ENCODE data around the gene NLRC5.
A peak's percentile ranks its signal among the peaks of the same experiment; 100 is the strongest.

NLRC5 gene

DNA sequence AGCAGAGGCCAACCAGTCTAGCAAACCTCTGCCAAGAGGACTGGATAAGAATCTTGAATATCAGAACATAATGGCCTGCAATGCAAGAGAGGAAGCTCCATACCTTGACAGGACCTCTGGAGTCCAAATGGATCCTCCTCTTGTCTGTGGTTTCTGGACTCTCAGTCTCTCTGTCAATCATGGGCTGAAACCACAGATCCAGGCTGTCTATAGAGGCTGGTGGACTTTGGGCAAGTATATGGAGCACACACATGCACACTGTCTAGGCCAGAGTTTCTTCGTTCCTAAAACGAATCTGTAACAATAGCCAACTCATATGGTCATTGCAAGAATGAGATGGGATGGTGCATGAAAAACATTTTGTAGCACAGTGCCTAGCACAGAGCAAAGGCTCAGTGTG, 37.7 kb downstream of the NLRC5 start:
- Mint-ChIP-seq H3K27ac (ENCODE audit: low read depth) (peak overlapping the region; percentile 13), H3K27me3 (no peaks in the 10 kb centered on the region), H3K9me3 (no peaks in the 10 kb centered on the region), H3K4me3 (no peak overlapping the region), H3K4me1 (peaks cover 95% of the 10 kb centered on the region), H3K36me3 (ENCODE audit: insufficient read depth) (peaks cover 52% of the 10 kb centered on the region)
- DNase-seq (ENCODE audit: low spot score in 2 of 2) (no peak), ATAC-seq (replicated peaks; ENCODE audit: extremely low read depth, poor library complexity, severe bottlenecking) (no peak)

DNA sequence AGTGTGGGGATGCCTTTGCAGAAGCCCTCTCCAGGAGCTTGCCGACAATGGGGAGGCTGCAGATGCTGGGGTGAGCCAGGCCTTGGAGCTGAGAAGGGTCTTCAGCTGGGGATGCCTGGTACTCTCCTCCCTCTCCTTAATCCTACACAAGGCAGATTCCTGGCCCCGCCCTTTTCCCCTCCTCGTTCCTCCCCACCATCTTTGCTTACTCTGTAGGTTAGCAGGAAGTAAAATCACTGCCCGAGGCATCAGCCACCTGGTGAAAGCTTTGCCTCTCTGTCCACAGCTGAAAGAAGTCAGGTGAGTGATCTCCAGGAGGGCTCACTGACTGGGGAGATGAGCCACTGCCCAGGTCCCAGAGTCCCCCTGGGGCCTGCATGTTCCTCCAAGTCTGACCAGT, 38.7 kb downstream of the NLRC5 start:
- H3K4me1 Mint-ChIP-seq = peaks cover 89% of the 10 kb centered on the region
- H3K4me3 Mint-ChIP-seq = no peak overlapping the region
- DNase-seq (ENCODE audit: low spot score in 2 of 2) (no peak), ATAC-seq (replicated peaks; ENCODE audit: extremely low read depth, poor library complexity, severe bottlenecking) (no peak)
- peaks cover 51% of the 10 kb centered on the region for H3K36me3 Mint-ChIP-seq (ENCODE audit: insufficient read depth)
- H3K9me3 Mint-ChIP-seq = no peaks in the 10 kb centered on the region
- H3K27ac Mint-ChIP-seq (ENCODE audit: low read depth) = no peak overlapping the region
- no peaks in the 10 kb centered on the region for H3K27me3 Mint-ChIP-seq

DNA sequence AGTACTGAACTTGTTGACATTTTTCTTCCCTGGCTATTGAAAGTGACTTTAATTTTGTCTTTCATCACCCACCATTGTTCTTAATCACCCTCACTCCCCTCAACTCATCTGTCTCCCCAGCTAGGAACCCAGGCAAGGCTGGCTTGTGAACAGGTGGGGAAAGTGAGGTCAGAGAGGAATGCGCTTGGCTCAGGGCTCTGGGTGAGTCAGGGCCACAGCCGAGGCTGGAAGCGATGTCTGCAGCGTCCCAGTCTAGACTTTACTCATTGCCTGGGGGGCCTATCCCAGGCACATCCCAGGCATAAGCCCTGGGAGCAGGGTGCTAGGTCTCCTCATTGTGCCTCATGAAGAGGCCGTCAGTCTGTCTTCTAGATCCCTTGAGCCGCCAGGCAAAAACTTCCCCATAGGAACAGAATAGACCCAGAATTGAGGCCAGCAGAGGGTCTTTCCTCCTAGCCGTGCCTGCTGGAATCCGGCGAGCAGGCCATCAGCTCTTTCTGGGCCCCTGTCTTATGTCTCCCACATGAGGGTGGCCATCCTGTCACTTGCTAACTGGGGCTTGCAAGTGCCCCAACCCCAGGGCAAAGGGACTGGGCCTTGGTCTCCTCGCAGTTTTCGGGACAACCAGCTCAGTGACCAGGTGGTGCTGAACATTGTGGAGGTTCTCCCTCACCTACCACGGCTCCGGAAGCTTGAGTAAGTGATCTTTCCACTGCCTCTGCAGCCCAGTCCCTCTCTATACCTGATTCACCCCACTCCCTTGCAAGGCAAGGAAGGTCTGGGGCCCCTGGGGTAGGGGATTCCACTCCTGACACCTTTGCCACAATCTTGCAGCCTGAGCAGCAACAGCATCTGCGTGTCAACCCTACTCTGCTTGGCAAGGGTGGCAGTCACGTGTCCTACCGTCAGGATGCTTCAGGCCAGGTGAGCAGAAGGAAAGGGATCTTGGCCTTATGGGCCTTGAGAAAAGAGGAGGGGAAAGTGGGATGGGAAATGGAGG, 40.1 kb downstream of the NLRC5 start:
- peak in 1 of 2 donors; percentile 57 for DNase-seq (ENCODE audit: low spot score in 2 of 2)
- no peaks in the 10 kb centered on the region for H3K9me3 Mint-ChIP-seq
- H3K36me3 Mint-ChIP-seq (ENCODE audit: insufficient read depth) = peaks cover 52% of the 10 kb centered on the region
- ATAC-seq (replicated peaks; ENCODE audit: extremely low read depth, poor library complexity, severe bottlenecking) = peak; percentile 94
- H3K27me3 Mint-ChIP-seq = no peaks in the 10 kb centered on the region
- H3K27ac Mint-ChIP-seq (ENCODE audit: low read depth) = peak overlapping the region; percentile 52
- peaks cover 89% of the 10 kb centered on the region for H3K4me1 Mint-ChIP-seq
- H3K4me3 Mint-ChIP-seq = peak overlapping the region; percentile 52

DNA sequence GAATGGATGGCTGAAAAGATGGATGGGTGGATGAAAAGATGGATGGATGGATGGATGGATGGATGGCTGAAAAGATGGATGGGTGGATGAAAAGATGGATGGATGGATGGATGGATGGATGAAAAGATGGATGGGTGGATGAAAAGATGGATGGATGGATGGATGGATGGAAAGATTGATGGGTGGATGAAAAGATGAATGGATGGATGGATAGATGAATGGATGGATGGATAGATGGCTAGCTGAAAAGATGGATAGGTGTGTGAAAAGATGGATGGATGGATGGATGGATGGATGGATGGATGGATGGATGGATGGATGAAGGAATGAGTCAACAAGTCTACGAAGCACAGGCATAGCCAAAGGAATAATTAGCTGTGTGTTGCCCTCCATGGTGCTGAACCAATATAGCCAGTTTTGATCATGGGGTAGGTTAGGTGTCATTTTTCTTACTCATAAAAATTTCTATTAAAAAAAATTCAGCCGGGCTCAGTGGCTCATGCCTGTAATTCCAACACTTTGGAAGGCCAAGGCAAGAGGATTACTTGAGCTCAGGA, 41.1 kb downstream of the NLRC5 start:
- H3K4me3 Mint-ChIP-seq = peak overlapping the region; percentile 52
- no peaks in the 10 kb centered on the region for H3K9me3 Mint-ChIP-seq
- no peaks in the 10 kb centered on the region for H3K27me3 Mint-ChIP-seq
- ATAC-seq (replicated peaks; ENCODE audit: extremely low read depth, poor library complexity, severe bottlenecking) (no peak), DNase-seq (ENCODE audit: low spot score in 2 of 2) (no peak)
- peak overlapping the region; percentile 52 for H3K27ac Mint-ChIP-seq (ENCODE audit: low read depth)
- H3K36me3 Mint-ChIP-seq (ENCODE audit: insufficient read depth) = peaks cover 54% of the 10 kb centered on the region
- H3K4me1 Mint-ChIP-seq = peaks cover 89% of the 10 kb centered on the region

DNA sequence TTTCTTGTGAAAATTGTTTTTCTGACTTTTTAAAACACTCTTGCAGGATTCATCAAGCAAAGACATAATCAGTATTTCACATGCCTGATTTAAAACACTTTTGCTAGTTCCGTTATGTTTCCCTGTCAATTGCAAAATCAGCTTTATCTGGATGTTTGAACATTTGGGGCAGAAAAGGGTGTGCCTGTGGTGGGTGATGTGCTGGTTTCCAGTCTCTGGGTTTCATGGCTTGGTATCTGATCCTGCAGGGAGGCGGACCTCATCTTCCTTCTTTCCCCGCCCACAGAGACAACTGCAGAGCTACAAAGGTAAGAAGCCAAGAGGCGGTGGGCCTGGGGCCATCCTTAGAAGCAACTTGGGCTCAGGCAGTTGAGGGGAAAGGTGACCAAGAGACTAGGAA, 41.8 kb downstream of the NLRC5 start:
- Mint-ChIP-seq H3K4me1 (peaks cover 89% of the 10 kb centered on the region), H3K27ac (ENCODE audit: low read depth) (no peak overlapping the region), H3K27me3 (no peaks in the 10 kb centered on the region), H3K9me3 (no peaks in the 10 kb centered on the region), H3K36me3 (ENCODE audit: insufficient read depth) (peaks cover 53% of the 10 kb centered on the region), H3K4me3 (no peak overlapping the region)
- ATAC-seq (replicated peaks; ENCODE audit: extremely low read depth, poor library complexity, severe bottlenecking) (no peak), DNase-seq (ENCODE audit: low spot score in 2 of 2) (no peak)

DNA sequence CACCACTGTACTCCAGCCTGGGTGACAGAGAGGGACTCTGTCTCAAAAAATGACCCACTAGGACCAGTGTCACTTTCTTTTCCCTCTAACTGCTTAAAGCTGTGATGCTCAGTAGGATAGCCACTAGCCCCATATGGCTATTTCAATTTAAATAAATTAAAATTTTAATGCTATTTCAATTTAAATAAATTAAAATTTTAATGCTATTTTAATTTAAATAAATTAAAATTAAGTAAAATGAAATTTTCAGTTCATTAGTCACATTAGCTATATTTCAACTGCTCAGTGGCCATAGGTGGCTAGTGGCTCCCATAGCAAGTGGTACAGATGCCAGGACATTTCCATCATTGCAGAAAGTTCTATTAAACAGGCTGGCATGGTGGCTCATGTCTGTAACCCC, 43.0 kb downstream of the NLRC5 start:
- Mint-ChIP-seq H3K4me3 (no peak overlapping the region), H3K27me3 (no peaks in the 10 kb centered on the region), H3K36me3 (ENCODE audit: insufficient read depth) (peaks cover 50% of the 10 kb centered on the region)

DNA sequence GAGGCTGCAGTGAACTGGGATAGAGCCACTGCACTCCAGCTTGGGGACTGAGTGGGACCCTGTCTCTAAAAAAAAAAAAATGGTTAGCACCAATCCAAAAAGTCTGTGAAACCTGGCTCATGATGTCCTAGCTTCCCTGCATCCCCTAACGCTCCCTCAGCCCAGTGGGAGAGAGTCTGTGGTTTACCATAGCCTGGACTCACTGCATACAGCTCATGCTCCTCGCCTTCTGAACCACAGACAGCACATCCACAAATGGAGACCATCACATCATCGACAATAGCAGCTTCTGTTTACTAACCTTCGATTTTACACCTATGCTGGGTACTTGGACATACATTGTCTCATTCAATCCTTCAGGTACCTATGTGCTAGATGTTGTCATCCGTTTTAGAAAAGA, 43.6 kb downstream of the NLRC5 start:
- Mint-ChIP-seq H3K27me3 (no peaks in the 10 kb centered on the region), H3K9me3 (no peaks in the 10 kb centered on the region), H3K36me3 (ENCODE audit: insufficient read depth) (peaks cover 52% of the 10 kb centered on the region), H3K4me1 (peaks cover 89% of the 10 kb centered on the region), H3K4me3 (no peak overlapping the region), H3K27ac (ENCODE audit: low read depth) (no peak overlapping the region)
- DNase-seq (ENCODE audit: low spot score in 2 of 2) (no peak), ATAC-seq (replicated peaks; ENCODE audit: extremely low read depth, poor library complexity, severe bottlenecking) (no peak)

More for the DNA sequence above, 43.0 kb downstream of the NLRC5 start:
- Mint-ChIP-seq H3K9me3 (no peaks in the 10 kb centered on the region), H3K4me1 (peaks cover 89% of the 10 kb centered on the region), H3K27ac (ENCODE audit: low read depth) (no peak overlapping the region)
- DNase-seq (ENCODE audit: low spot score in 2 of 2) (no peak), ATAC-seq (replicated peaks; ENCODE audit: extremely low read depth, poor library complexity, severe bottlenecking) (no peak)

DNA sequence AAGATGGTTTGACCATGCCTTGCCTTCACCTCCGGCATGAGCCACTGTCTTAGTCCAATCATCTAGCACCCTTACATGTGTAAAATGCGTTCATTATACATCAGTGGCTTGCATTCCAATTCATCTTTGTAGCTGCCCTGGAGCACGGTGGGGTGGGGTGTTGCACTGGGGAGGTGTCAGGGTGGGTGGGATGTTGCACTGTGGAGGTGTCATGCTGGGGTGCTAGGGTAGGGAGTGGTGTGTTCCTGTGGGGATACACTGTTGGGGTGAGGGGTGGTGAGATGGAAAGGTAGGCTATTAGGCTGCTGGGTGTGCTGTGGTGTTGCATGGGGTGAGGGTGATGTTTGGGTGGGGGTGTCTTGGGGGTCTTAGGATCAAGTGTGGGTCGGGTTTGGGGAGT, 47.0 kb downstream of the NLRC5 start:
- ATAC-seq (replicated peaks; ENCODE audit: extremely low read depth, poor library complexity, severe bottlenecking) (no peak), DNase-seq (ENCODE audit: low spot score in 2 of 2) (no peak)
- Mint-ChIP-seq H3K4me3 (peak overlapping the region; percentile 50), H3K27ac (ENCODE audit: low read depth) (peak overlapping the region; percentile 64), H3K36me3 (ENCODE audit: insufficient read depth) (peaks cover 58% of the 10 kb centered on the region), H3K4me1 (peaks cover 88% of the 10 kb centered on the region), H3K27me3 (no peaks in the 10 kb centered on the region), H3K9me3 (no peaks in the 10 kb centered on the region)

DNA sequence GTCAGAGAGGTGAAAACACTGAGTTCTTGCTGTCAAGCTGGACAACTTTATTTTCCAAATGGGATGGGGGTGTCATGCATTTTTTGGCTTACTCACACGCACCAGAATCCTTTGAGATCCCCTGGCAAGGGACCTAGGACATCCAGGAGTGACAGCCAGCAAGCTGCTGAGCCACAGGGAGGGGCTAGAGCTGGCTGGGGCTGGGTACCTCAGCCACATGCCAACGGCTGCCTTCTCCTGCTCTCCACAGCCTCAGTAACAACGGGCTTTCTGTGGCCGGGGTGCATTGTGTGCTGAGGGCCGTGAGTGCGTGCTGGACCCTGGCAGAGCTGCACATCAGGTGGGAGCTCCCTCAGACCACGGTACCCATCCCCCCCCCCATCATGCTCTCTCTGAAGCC, 47.6 kb downstream of the NLRC5 start:
- ATAC-seq (replicated peaks; ENCODE audit: extremely low read depth, poor library complexity, severe bottlenecking) (no peak), DNase-seq (ENCODE audit: low spot score in 2 of 2) (no peak)
- Mint-ChIP-seq H3K36me3 (ENCODE audit: insufficient read depth) (peaks cover 58% of the 10 kb centered on the region), H3K4me1 (peaks cover 87% of the 10 kb centered on the region), H3K27ac (ENCODE audit: low read depth) (peak overlapping the region; percentile 64), H3K27me3 (no peaks in the 10 kb centered on the region), H3K9me3 (no peaks in the 10 kb centered on the region), H3K4me3 (peak overlapping the region; percentile 50)

DNA sequence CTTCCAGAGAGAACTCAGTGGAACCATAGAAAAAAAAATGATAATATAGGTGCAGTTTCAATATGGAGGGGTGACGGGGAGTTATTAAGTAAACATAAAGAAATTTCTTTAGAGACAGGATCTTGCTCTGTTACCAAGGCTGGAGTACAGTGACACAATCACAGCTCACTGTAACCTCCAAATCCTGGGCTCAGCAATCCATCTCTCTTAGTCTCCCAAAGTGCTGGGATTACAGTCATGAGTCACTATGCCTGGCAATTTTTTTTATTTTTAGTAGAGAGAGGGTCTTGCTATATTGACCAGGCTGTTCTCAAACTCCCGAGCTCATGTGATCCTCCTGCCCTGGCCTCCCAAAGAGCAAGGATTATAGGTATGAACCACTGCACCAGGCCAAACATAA, 48.8 kb downstream of the NLRC5 start:
- Mint-ChIP-seq H3K27ac (ENCODE audit: low read depth) (peak overlapping the region; percentile 64), H3K27me3 (no peaks in the 10 kb centered on the region)
- no peak for ATAC-seq (replicated peaks; ENCODE audit: extremely low read depth, poor library complexity, severe bottlenecking)

DNA sequence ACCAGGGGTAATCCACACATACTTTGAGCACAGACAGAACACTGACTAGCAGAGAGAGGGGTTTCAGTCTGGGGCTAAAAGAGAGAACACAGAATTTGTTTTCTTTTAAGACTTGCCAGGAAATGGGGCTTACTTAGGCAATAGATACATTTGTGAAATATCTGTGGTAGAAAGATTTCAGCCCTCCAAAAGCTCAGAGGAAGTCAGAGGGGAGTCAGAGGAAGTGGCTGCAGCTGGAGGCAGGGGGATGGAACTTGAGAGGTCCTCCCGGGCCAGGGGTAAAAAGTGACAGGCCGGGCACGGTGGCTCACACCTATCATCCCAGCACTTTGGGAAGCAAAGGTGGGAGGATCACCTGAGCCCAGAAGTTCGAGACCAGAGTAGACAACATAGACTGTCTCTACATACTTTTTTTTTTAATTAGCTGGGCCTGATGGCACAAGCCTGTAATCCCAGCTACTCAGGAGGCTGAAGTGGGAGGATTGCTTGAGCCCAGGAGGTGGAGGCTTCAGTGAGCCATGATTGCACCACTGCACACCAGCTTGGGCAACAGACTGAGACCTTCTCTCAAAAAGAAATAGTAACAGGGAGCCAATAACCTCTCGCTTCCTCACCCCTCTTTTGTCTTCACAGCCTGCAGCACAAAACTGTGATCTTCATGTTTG, 49.9 kb downstream of the NLRC5 start:
- H3K4me1 Mint-ChIP-seq = peaks cover 88% of the 10 kb centered on the region
- no peak for ATAC-seq (replicated peaks; ENCODE audit: extremely low read depth, poor library complexity, severe bottlenecking)
- H3K27me3 Mint-ChIP-seq = no peaks in the 10 kb centered on the region
- H3K4me3 Mint-ChIP-seq = peak overlapping the region; percentile 79
- peaks cover 63% of the 10 kb centered on the region for H3K36me3 Mint-ChIP-seq (ENCODE audit: insufficient read depth)
- peak overlapping the region; percentile 98 for H3K27ac Mint-ChIP-seq (ENCODE audit: low read depth)
- H3K9me3 Mint-ChIP-seq = no peaks in the 10 kb centered on the region
- DNase-seq (ENCODE audit: low spot score in 2 of 2) = no peak

More for the DNA sequence above, 48.8 kb downstream of the NLRC5 start:
- Mint-ChIP-seq H3K4me3 (peak overlapping the region; percentile 50), H3K36me3 (ENCODE audit: insufficient read depth) (peaks cover 58% of the 10 kb centered on the region), H3K4me1 (peaks cover 94% of the 10 kb centered on the region), H3K9me3 (no peaks in the 10 kb centered on the region)
- no peak for DNase-seq (ENCODE audit: low spot score in 2 of 2)

DNA sequence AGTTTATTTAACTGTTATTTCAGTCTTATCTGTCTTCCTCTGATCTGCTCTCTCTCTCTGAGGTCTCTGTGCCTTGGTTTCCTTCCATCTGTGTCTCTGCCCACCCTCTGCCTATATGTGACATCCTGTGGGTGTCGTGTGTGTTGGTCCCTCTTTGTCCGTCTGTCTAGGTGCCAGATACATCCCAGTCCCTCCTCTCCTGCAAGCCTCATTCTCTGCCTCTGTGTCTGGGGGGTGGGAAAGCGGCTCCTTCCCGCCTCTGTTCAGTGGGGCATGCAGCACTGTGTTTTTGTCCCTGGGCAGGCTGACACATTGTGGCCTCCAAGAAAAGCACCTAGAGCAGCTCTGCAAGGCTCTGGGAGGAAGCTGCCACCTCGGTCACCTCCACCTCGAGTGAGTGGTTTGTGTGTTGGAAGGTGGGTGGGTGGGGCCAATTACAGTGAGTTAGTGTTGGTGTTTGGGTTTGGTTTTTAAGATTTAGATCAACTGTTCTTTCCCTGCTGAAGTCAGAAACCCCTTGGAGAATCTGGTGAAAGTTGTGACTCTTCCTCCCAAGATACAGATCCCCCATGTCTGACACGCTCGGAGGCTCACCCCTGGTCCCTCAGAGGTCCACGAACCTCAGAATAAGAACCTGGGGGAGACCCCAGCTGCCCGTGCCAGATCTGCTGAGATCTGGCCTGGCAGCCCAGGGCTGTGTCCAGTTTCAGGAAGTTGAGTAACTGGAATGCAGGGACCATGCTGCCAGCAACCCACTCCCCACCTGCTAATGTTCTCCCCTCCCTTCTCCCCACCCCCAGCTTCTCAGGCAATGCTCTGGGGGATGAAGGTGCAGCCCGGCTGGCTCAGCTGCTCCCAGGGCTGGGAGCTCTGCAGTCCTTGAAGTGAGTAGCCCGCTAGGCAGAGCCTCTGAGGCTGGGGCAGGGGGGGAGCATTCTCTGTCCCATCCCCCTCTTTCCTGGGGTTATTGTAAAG, 52.1 kb downstream of the NLRC5 start:
- peak; percentile 70 to 85 for DNase-seq (ENCODE audit: low spot score in 2 of 2)
- peak overlapping the region; percentile 79 for H3K4me3 Mint-ChIP-seq
- H3K27me3 Mint-ChIP-seq = no peaks in the 10 kb centered on the region
- H3K9me3 Mint-ChIP-seq = no peaks in the 10 kb centered on the region
- peak; percentile 88 for ATAC-seq (replicated peaks; ENCODE audit: extremely low read depth, poor library complexity, severe bottlenecking)
- H3K27ac Mint-ChIP-seq (ENCODE audit: low read depth) = peak overlapping the region; percentile 98
- peaks cover 77% of the 10 kb centered on the region for H3K4me1 Mint-ChIP-seq
- H3K36me3 Mint-ChIP-seq (ENCODE audit: insufficient read depth) = peaks cover 66% of the 10 kb centered on the region
